Measurements from ENCODE around the gene LRRC38. TPM values are rescaled to one million over a fixed set of nuclear protein-coding genes. Genes with fewer than 3 reads are reported as not detected.

LRRC38 gene
- polyA plus RNA-seq, 2 donors = 0.04 to 0.09 TPM

DNA sequence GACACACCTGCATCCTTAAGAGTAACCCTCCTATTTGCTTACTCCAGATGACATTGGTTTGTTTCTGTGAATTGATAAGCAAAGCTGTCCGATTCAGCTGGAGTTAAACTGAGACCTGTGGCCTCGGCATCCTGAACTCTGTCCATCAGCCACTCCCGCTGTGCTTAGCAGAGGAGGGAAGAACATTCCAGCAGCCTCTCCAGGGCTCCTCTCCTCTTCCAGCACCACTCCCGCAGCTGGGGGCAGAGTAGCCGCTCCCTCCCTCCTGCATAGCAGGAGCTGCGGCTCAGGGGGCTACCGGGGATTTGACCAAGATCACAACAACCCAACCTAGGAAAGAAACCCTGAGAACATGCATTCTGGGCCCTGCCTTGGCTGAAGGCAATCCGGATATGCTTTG lies 8.8 kb downstream of the LRRC38 start:
- no peak overlapping the region for H3K4me3 ChIP-seq (ENCODE audit: low read depth in 1 of 2, low read length in 2 of 2)
- no peaks in the 10 kb centered on the region for H3K36me3 ChIP-seq (ENCODE audit: control insufficient read depth in 2 of 2, insufficient read depth in 2 of 2, low read length in 1 of 2)
- no peak overlapping the region for H3K27ac ChIP-seq (ENCODE audit: low read depth in 2 of 2, low read length in 1 of 2)
- WGBS, 2 donors = 37 to 46% methylated on average over 8 of the region's 8 CpGs
- no peaks in the 10 kb centered on the region for H3K27me3 ChIP-seq (ENCODE audit: control insufficient read depth in 1 of 2, insufficient read depth in 2 of 2, low read length in 2 of 2)
- no peaks in the 10 kb centered on the region for H3K4me1 ChIP-seq (ENCODE audit: control insufficient read depth in 2 of 2, insufficient read depth in 2 of 2, low read length in 1 of 2)
- H3K9me3 ChIP-seq (ENCODE audit: control insufficient read depth in 2 of 2, insufficient read depth in 1 of 2, low read depth in 1 of 2, low read length in 1 of 2) = no peaks in the 10 kb centered on the region

DNA sequence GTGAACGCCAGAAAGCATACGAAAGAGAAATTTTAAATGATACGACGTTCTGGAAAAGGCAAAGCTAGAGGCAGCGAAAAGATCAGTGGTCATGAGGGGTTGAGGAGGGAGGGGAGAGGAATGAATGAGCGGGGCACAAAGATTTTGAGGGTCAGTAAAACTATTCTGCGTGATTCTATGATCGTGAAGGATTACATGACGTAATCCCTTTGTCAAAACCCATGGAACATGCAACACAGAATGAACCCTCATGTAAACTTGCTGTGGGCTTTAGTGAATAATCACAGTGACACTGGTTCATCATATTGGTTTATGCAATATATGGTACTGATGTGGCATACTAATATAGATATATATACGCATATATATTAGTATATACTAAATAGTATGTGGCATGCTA lies 13.0 kb downstream of the LRRC38 start:
- 91 to 93% methylated on average over 10 of the region's 10 CpGs for WGBS, 2 donors
- no peak overlapping the region for H3K4me3 ChIP-seq (ENCODE audit: low read depth in 1 of 2, low read length in 2 of 2)
- H3K27ac ChIP-seq (ENCODE audit: low read depth in 2 of 2, low read length in 1 of 2) = no peak overlapping the region
- no peaks in the 10 kb centered on the region for H3K36me3 ChIP-seq (ENCODE audit: control insufficient read depth in 2 of 2, insufficient read depth in 2 of 2, low read length in 1 of 2)
- H3K4me1 ChIP-seq (ENCODE audit: control insufficient read depth in 2 of 2, insufficient read depth in 2 of 2, low read length in 1 of 2) = no peaks in the 10 kb centered on the region
- no peaks in the 10 kb centered on the region for H3K9me3 ChIP-seq (ENCODE audit: control insufficient read depth in 2 of 2, insufficient read depth in 1 of 2, low read depth in 1 of 2, low read length in 1 of 2)
- no peaks in the 10 kb centered on the region for H3K27me3 ChIP-seq (ENCODE audit: control insufficient read depth in 1 of 2, insufficient read depth in 2 of 2, low read length in 2 of 2)

DNA sequence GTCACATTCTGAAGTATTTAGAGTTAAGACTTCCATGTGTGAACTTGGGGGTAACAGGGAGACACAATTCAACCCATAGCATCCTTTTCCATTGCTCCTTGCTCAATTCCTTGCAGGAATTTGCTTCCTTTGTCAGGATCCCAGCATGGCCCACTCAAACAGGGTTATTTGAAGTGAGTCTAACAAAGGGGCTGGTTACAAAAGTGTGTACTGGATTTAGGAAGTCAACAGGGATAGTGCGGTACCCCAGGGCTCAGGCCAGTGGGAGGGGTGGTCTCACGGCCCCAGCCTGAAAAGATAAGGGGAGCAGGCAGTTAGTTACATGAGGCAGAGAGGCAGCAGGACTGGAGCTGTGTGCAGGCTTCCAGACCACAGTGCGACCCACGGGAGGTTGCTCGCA lies 14.4 kb downstream of the LRRC38 start:
- H3K4me1 ChIP-seq (ENCODE audit: control insufficient read depth in 2 of 2, insufficient read depth in 2 of 2, low read length in 1 of 2) = no peaks in the 10 kb centered on the region
- 83 to 89% methylated on average over 5 of the region's 5 CpGs for WGBS, 2 donors
- H3K27me3 ChIP-seq (ENCODE audit: control insufficient read depth in 1 of 2, insufficient read depth in 2 of 2, low read length in 2 of 2) = no peaks in the 10 kb centered on the region
- no peaks in the 10 kb centered on the region for H3K9me3 ChIP-seq (ENCODE audit: control insufficient read depth in 2 of 2, insufficient read depth in 1 of 2, low read depth in 1 of 2, low read length in 1 of 2)
- no peaks in the 10 kb centered on the region for H3K36me3 ChIP-seq (ENCODE audit: control insufficient read depth in 2 of 2, insufficient read depth in 2 of 2, low read length in 1 of 2)
- H3K4me3 ChIP-seq (ENCODE audit: low read depth in 1 of 2, low read length in 2 of 2) = no peak overlapping the region
- no peak overlapping the region for H3K27ac ChIP-seq (ENCODE audit: low read depth in 2 of 2, low read length in 1 of 2)

DNA sequence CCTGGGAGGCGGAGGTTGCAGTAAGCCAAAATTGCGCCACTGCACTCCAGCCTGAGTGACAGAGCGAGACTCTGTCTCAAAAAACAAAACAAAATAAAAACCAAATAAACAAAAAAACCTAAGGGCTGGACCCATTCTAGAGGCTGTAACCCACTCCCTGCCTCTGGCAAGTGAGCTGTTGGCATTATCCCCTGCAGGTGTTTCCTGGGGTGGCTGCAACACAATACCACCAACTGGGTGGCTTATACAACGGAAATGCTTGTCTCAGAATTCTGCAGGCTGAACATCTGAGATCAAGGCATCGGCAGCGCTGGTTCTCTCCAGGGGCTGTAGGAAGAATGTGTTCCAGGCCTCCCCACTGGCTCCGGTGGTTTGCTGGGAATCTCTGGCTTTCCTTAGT lies 15.2 kb downstream of the LRRC38 start:
- Histone ChIP-seq H3K27ac (ENCODE audit: low read depth in 2 of 2, low read length in 1 of 2) (no peak overlapping the region), H3K9me3 (ENCODE audit: control insufficient read depth in 2 of 2, insufficient read depth in 1 of 2, low read depth in 1 of 2, low read length in 1 of 2) (no peaks in the 10 kb centered on the region), H3K36me3 (ENCODE audit: control insufficient read depth in 2 of 2, insufficient read depth in 2 of 2, low read length in 1 of 2) (no peaks in the 10 kb centered on the region), H3K27me3 (ENCODE audit: control insufficient read depth in 1 of 2, insufficient read depth in 2 of 2, low read length in 2 of 2) (no peaks in the 10 kb centered on the region), H3K4me1 (ENCODE audit: control insufficient read depth in 2 of 2, insufficient read depth in 2 of 2, low read length in 1 of 2) (no peaks in the 10 kb centered on the region), H3K4me3 (ENCODE audit: low read depth in 1 of 2, low read length in 2 of 2) (no peak overlapping the region)
- 59 to 65% methylated on average over 7 of the region's 7 CpGs for WGBS, 2 donors

DNA sequence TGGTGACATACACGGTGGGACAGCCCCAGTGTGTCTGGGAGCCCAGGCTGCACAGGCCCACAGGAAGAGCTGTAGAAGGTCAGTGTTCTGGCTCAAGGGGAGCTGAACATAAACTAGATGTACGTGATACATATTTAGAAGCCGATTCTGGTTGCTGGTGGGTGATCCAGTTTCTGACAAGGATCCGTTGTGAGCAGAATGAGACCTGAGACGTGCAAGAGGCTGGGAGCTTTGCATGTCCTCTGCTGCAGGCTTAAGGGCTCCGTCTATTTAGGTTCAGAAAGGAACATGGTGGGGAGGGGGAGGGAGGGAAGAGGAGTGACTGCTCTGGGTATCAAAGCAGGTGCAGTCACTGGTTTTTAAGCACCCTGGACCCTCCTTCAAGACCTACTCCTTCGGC lies 18.6 kb downstream of the LRRC38 start:
- H3K36me3 ChIP-seq (ENCODE audit: control insufficient read depth in 2 of 2, insufficient read depth in 2 of 2, low read length in 1 of 2) = no peaks in the 10 kb centered on the region
- WGBS, 2 donors = 64 to 77% methylated on average over 7 of the region's 7 CpGs
- H3K27ac ChIP-seq (ENCODE audit: low read depth in 2 of 2, low read length in 1 of 2) = no peak overlapping the region
- H3K27me3 ChIP-seq (ENCODE audit: control insufficient read depth in 1 of 2, insufficient read depth in 2 of 2, low read length in 2 of 2) = no peaks in the 10 kb centered on the region
- no peaks in the 10 kb centered on the region for H3K9me3 ChIP-seq (ENCODE audit: control insufficient read depth in 2 of 2, insufficient read depth in 1 of 2, low read depth in 1 of 2, low read length in 1 of 2)
- no peaks in the 10 kb centered on the region for H3K4me1 ChIP-seq (ENCODE audit: control insufficient read depth in 2 of 2, insufficient read depth in 2 of 2, low read length in 1 of 2)
- H3K4me3 ChIP-seq (ENCODE audit: low read depth in 1 of 2, low read length in 2 of 2) = no peak overlapping the region

DNA sequence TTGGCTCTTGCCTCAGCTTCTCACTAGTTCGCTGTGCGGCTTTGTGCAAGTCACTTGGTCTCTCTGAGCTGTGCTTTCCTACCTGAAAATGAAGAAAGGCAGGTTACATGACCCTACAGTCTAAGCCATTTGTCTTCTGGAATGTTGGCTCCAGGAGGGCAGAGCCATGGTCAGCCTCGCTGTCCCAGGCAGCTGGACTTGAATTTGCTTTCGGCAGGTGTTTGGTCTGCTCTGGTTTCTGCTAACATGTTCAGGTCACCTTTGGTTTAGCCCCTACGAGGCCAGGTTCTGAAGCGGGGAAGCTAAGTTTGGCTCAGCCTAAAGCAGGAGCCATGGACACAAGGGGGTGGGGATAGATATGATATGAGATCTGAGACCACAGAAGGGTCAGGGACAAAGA lies 19.1 kb downstream of the LRRC38 start:
- no peaks in the 10 kb centered on the region for H3K36me3 ChIP-seq (ENCODE audit: control insufficient read depth in 2 of 2, insufficient read depth in 2 of 2, low read length in 1 of 2)
- H3K9me3 ChIP-seq (ENCODE audit: control insufficient read depth in 2 of 2, insufficient read depth in 1 of 2, low read depth in 1 of 2, low read length in 1 of 2) = no peaks in the 10 kb centered on the region
- H3K27me3 ChIP-seq (ENCODE audit: control insufficient read depth in 1 of 2, insufficient read depth in 2 of 2, low read length in 2 of 2) = no peaks in the 10 kb centered on the region
- no peak overlapping the region for H3K27ac ChIP-seq (ENCODE audit: low read depth in 2 of 2, low read length in 1 of 2)
- WGBS, 2 donors = 76 to 82% methylated on average over 6 of the region's 6 CpGs
- H3K4me3 ChIP-seq (ENCODE audit: low read depth in 1 of 2, low read length in 2 of 2) = no peak overlapping the region
- no peaks in the 10 kb centered on the region for H3K4me1 ChIP-seq (ENCODE audit: control insufficient read depth in 2 of 2, insufficient read depth in 2 of 2, low read length in 1 of 2)

DNA sequence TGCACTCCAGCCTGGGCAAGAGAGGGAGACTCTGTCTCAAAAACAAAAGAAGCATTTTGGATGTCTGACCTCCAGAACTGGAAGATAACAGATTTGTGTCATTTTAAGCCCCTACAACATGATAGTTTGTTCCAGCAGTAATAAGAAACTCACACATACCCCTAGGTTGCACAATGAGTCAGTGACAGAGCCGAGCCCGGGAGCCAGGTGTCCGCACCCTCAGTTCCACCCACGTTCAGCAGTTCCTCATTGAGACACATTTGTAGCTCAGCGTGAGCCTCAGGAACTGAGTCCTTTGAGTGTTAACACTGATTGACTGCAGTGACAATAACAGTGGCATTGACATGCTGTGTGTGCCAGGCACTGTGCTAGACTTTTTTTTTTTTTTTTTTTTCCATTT lies 19.8 kb downstream of the LRRC38 start:
- H3K27ac ChIP-seq (ENCODE audit: low read depth in 2 of 2, low read length in 1 of 2) = no peak overlapping the region
- H3K9me3 ChIP-seq (ENCODE audit: control insufficient read depth in 2 of 2, insufficient read depth in 1 of 2, low read depth in 1 of 2, low read length in 1 of 2) = no peaks in the 10 kb centered on the region
- H3K27me3 ChIP-seq (ENCODE audit: control insufficient read depth in 1 of 2, insufficient read depth in 2 of 2, low read length in 2 of 2) = no peaks in the 10 kb centered on the region
- H3K4me3 ChIP-seq (ENCODE audit: low read depth in 1 of 2, low read length in 2 of 2) = no peak overlapping the region
- no peaks in the 10 kb centered on the region for H3K4me1 ChIP-seq (ENCODE audit: control insufficient read depth in 2 of 2, insufficient read depth in 2 of 2, low read length in 1 of 2)
- no peaks in the 10 kb centered on the region for H3K36me3 ChIP-seq (ENCODE audit: control insufficient read depth in 2 of 2, insufficient read depth in 2 of 2, low read length in 1 of 2)
- WGBS, 2 donors = 59 to 63% methylated on average over 5 of the region's 5 CpGs

DNA sequence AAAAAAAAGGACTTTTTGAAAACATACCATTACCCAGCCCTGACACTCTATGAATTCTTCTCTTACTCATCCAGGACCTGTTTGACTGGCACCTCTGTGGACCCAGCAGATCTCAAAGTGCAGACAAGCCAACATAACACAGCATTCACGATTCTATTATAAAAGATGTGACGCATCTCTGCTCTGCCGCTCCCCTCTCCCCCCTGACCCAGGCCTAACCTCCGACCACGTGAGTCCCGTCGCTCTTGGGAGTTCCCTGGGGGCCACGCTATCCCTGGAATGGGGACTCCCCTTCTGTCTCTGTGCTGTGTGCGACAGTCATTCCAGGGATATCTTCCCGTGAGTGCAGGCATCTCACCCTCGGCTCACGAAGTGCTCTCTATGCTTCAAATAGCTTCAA lies 21.1 kb downstream of the LRRC38 start:
- WGBS, 2 donors = 57 to 59% methylated on average over 12 of the region's 12 CpGs
- Histone ChIP-seq H3K27ac (ENCODE audit: low read depth in 2 of 2, low read length in 1 of 2) (no peak overlapping the region), H3K27me3 (ENCODE audit: control insufficient read depth in 1 of 2, insufficient read depth in 2 of 2, low read length in 2 of 2) (no peaks in the 10 kb centered on the region), H3K9me3 (ENCODE audit: control insufficient read depth in 2 of 2, insufficient read depth in 1 of 2, low read depth in 1 of 2, low read length in 1 of 2) (no peaks in the 10 kb centered on the region), H3K36me3 (ENCODE audit: control insufficient read depth in 2 of 2, insufficient read depth in 2 of 2, low read length in 1 of 2) (no peaks in the 10 kb centered on the region), H3K4me1 (ENCODE audit: control insufficient read depth in 2 of 2, insufficient read depth in 2 of 2, low read length in 1 of 2) (no peaks in the 10 kb centered on the region), H3K4me3 (ENCODE audit: low read depth in 1 of 2, low read length in 2 of 2) (no peak overlapping the region)

DNA sequence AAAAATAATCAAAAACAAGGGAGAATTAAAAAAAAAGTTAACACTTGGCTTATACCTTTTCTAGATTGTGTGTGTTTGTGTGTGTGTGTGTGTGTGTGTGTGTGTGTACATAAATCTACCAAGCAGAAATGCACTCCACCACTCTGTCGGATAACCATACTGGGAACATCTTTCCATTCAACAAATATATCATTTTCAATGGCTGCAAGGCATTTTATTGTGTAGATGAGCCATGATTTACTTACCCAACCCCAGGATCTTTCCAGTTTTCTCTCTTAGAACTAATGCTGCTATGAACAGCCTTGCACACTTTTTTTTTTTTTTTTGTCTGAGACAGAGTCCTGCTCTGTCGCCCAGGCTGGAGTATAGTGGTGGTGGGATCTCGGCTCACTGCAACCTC lies 25.8 kb downstream of the LRRC38 start:
- H3K36me3 ChIP-seq (ENCODE audit: control insufficient read depth in 2 of 2, insufficient read depth in 2 of 2, low read length in 1 of 2) = no peaks in the 10 kb centered on the region
- no peak overlapping the region for H3K4me3 ChIP-seq (ENCODE audit: low read depth in 1 of 2, low read length in 2 of 2)
- no peak overlapping the region for H3K27ac ChIP-seq (ENCODE audit: low read depth in 2 of 2, low read length in 1 of 2)
- no peaks in the 10 kb centered on the region for H3K27me3 ChIP-seq (ENCODE audit: control insufficient read depth in 1 of 2, insufficient read depth in 2 of 2, low read length in 2 of 2)
- 87 to 88% methylated on average over 3 of the region's 3 CpGs for WGBS, 2 donors
- H3K9me3 ChIP-seq (ENCODE audit: control insufficient read depth in 2 of 2, insufficient read depth in 1 of 2, low read depth in 1 of 2, low read length in 1 of 2) = no peaks in the 10 kb centered on the region
- H3K4me1 ChIP-seq (ENCODE audit: control insufficient read depth in 2 of 2, insufficient read depth in 2 of 2, low read length in 1 of 2) = no peaks in the 10 kb centered on the region

DNA sequence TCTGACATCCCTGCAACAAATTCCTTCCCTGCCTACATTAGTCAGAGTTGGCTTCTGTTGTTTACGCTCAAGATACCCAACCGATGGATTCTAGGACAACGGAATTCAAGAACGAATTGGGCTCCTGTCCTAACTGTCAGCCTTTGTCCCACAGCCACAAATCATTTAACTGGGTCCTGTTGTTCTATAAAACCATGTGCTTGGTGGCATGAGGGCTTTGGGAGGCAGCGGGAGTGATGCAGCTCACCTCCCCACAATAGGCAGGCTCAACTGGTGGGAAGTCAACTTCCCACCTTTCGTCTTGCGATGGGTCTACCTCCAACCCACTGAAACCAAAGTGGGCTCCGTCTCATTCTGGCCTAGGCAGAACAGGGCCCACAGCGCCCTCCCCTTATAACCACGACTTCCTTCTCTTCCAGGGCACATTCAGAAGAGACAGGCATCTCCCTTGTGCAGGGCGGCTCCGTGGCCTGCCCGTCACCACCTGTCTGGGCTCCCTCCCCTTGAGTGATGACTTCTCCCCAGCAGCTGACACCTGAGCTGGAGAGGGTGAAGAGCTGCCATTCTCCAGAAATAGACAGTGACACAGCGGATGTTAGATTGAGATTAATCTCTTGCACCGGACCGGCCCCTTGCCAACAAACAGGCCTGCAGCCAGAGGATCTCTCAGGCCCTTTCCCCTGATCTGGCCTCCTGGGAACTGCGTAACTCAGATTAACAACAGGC lies 26.5 kb downstream of the LRRC38 start:
- 74 to 75% methylated on average over 17 of the region's 17 CpGs for WGBS, 2 donors
- Histone ChIP-seq H3K4me1 (ENCODE audit: control insufficient read depth in 2 of 2, insufficient read depth in 2 of 2, low read length in 1 of 2) (no peaks in the 10 kb centered on the region), H3K4me3 (ENCODE audit: low read depth in 1 of 2, low read length in 2 of 2) (no peak overlapping the region), H3K27ac (ENCODE audit: low read depth in 2 of 2, low read length in 1 of 2) (no peak overlapping the region), H3K27me3 (ENCODE audit: control insufficient read depth in 1 of 2, insufficient read depth in 2 of 2, low read length in 2 of 2) (no peaks in the 10 kb centered on the region), H3K9me3 (ENCODE audit: control insufficient read depth in 2 of 2, insufficient read depth in 1 of 2, low read depth in 1 of 2, low read length in 1 of 2) (no peaks in the 10 kb centered on the region), H3K36me3 (ENCODE audit: control insufficient read depth in 2 of 2, insufficient read depth in 2 of 2, low read length in 1 of 2) (no peaks in the 10 kb centered on the region)
